Stimulated activated CD4-positive, alpha-beta T cell treated with anti-CD3 and anti-CD28 coated beads, Interleukin-1b, Interleukin-23, amount 100 ng/mL, for 1 hour (primary cell): Measurements from ENCODE around the gene CENPU.
A peak's percentile ranks its signal among the peaks of the same experiment; 100 is the strongest.
"Not testable (repeated sequence)": the region's sequence is repeated elsewhere in the genome, so short reads cannot be mapped to it uniquely, and the experiment has no call there.

Experiments
- DNase-seq, 2 donors: peaks; one replicate each; pipeline ENCODE4 v3.0.0-alpha.2; 2020; ENCODE audit warnings: low read depth in 2 of 2

Gene CENPU

DNA sequence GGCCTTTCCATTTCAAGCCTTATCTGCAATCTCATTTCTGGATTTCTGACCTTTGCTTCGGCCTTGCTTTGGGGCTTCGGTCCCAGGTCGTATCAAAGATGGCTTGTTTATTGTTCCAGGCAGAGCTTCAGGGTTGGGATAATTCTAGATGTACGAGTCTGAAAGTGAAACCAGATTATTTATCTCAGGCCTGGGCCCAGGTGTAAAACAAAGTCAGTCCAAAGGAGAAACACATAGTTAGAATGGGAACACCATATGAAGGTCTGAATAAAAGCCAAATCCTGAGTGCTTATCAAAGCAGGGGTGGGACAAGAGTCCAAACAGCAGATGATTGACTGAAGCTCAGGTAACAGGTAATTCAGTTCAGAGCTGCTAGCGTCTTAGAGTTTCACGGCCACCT lies 67.2 kb downstream of the CENPU start:
- DNase-seq: no peak

DNA sequence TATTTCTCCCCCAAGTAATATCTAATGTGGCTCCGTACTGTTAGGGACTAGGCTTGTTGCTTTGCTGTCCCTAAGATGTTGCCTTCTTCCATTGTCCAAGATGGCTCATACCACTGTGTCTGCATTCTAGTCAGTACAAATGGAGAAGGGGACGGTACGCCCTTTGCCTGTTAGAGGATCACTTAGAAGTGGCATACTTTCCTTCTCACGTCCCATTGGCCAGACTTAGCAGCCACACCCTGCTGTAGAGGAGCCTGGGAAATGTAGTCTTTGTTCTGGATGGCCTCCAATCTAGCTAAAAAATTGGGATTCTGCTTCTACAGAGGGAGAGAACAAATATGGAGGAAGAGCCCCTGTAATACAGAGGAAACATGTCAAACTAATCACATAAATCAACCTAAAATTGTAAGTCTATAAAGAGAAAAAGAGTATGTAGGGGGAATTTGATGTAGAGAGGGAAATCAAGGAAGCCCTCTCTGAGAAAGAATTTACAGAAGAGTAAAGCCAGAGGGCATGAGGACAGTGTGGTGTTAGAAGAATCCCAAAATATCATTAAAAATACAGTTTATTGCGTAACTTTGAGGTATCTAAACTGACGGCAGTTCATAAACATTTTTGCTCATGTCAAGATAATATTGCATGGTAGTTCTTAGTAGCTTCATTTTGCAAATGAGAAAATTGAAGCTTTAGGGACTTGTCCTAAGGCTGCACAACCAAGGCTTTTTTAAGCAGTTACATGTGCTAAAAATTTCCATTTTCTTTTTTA lies 69.3 kb downstream of the CENPU start:
- no peak for DNase-seq

DNA sequence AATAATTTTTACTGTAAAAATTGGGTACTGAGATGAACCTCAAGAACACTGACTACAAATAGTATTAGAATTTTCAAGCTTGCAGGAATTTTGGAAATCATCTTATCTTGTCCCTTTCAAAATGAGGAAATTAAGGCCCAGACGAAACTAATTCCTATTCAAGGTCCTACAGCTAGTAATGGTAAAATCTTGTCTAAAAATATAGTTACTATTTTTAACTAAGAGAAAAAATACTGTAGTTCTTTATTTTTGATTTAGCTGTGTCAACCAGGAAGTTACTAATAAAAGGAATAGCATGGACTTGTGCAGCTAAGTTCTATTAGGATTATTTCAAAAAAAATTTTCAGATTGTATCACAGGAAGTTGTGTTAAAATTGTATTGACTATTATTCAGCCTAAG lies 71.7 kb downstream of the CENPU start:
- no peak for DNase-seq

DNA sequence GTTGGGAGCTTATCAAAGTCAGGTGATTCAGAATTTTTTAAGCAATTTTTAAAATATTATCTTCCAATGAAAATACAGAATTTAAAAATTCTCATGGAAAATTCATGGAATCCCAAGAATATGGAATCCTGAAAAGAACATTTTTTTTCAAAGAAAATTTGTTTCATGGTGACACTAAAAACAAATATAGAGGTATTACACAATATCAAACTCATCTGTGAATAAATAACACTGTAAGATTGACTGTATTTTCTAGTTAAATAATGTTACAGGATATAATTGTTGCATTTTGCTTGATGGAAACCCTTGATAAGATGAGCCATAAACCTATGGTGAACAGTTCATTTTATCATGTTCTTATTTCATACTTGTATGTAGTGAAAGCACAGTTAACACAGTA lies 72.9 kb downstream of the CENPU start:
- DNase-seq: no peak

DNA sequence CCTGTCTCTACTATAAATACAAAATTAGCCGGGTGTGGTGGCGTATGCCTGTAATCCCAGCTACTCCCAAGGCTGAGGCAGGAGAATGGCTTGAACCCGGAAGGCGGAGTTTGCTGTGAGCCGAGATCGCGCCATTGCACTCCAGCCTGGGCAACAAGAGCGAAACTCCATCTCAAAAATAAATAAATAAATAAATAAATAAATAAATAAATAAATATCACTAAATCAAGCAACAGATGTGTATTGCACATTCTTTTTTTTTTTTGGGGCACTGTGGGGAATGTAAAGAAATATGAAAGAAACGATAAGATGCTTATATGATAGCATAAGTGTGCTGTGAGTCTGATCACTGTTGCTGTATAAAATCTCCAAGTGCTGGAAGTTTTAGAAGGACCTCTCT lies 76.1 kb downstream of the CENPU start:
- not testable (repeated sequence) for DNase-seq

DNA sequence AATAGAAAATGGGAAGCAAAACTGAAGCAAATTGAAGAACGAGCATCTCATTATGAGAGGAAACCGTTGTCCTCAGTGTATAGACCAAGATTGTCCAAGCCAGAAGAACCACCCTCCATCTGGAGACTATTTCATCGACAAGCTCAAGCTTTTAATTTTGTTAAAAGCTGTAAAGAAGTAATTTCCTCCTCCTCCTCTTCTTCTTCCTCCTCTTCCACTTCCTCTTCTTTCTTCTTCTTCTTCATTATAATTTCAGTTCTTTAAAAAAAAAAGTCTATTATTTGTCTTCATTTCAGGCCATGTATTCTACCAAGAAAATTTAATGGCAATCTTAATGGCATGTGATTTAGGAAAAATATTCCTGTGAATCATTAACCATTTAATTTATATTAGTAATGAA lies 76.8 kb downstream of the CENPU start:
- DNase-seq: no peak

DNA sequence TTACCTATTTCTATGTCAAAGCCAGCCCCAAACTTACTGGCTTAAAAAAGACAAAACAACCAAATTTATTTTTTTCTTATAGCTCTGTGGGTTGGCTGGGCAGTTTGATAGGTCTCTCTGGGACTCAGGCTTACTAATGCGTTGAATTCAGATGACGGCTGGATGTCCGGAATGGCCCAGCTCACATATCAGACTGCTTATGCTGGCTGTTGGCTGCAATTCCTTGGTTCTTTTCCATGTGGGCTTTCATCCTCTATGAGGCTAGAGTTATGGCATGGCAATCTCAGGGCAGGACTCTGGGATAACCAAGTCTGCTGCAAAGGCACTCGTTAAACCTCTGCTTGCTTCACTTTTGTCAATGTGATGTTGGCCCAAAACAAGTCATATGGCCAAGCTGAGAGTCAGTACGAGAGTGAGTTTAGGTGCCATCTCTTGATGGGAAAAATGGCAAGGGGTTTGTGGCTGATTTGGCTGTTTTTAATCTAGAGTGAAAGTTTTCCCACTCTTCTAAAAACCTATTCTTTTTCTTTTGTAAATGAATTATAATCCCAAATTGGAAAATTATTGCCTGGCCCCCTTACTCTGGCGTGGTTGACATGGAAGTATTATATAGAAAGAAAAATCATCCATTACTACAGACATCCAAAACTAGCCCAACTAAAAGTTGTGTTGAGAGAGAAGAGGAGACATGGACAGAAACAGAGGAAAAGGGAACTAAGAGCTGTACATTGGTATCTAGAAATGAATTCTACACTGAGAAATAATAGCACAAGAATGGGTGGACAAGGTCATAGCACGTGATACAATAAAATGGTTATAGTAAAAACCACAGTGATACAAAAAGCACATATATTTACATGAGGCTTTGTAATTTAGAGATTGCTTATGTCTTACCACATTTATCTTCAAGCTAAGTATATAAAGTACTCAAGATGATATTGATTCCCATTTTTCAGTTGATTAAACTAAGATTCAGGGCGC lies 77.7 kb downstream of the CENPU start:
- no peak for DNase-seq

DNA sequence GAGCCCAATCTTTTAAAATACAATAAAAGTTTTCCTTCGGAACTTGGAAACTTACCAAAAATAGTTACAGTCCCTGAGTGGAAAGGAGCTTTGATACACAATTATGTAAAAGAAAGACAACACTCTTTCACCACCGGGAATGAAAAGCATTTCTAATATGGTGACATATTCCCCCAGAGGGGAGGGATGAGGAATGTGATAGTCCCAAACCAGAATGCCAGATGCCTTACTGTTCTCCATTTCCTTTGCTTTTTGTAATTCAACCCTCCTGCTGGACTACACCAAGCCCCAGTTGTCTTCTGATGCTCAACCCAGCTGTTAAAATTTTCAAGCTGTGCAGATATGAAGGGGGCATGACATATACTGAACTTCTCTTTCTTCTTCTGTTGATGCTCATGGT lies 80.2 kb downstream of the CENPU start:
- DNase-seq: no peak

DNA sequence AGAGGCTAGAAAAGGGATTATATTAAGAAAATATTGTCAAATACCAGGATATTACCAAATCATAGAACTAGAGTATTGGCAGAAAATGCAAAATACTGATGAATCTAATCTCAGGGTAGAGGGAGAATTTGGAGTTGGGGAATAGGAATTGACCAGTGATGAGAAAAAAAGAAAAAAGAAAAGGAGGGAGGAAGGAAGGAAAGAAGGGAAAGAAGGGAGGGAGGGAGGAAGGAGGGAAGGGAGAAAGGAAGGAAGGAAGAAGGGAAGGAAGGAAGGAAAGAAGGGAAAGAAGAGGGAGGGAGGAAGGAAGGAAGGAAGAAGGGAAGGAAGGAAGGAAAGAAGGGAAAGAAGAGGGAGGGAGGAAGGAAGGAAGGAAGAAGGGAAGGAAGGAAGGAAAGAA lies 81.2 kb downstream of the CENPU start:
- DNase-seq: not testable (repeated sequence)

DNA sequence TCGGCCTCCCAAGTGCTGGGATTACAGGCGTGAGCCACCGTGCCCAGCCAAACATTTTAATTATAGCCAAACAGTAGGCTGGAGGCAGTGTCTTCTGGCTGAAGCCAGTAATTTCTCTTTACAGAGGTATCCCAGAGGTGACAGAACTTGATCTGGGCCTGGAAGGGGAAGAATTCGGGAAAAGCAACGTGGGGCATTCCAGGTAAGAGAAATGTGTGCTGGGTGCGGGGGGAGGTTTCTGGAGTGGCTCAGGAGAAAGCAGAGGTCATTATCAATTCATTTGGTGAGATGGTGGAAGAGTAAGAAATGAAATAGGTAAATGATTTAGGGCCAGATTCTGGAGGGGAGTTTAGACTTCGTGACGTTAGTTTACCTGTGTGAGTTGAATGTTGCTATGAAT lies 82.0 kb downstream of the CENPU start:
- no peak for DNase-seq

DNA sequence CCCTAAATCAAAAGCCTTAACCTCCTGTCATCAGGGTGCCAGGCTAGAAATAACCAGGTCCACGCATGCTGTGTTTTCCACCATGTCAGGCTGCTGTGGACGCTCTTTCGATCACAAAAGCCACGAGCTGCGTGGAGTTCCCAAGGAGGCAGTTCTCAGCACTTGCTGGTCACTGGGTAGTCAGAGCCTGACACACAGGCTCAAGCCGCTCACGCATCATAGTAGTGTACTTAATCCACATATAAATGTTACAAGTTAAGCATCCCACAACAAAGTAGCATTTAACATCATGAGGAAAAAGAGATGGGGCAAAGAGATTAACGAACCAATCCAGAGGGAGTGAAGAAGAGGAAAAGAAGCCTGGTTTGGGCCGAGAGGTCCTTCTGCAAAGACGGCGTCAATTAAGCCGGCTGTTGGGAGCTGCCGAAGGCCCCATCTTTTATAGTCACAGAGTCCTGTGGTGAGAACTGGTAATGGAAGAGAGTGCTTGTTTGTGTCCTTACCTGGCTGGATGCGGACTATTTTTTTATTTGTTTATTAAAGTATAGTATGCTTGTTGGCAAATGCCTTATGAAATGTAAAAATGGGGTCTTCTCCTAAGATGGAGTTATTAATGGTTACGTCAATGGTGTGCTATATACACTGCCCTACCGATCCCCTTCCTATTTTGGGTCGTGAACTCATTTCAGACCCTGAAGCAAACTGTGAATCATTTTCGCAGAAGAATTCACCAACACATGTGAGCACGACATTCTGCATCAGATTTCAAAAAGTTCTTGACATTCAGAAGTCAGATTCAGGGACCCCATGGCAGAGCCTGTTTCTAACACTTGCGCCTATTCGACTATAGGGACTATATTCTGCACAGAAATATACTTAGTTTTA lies 83.7 kb downstream of the CENPU start:
- DNase-seq: no peak

DNA sequence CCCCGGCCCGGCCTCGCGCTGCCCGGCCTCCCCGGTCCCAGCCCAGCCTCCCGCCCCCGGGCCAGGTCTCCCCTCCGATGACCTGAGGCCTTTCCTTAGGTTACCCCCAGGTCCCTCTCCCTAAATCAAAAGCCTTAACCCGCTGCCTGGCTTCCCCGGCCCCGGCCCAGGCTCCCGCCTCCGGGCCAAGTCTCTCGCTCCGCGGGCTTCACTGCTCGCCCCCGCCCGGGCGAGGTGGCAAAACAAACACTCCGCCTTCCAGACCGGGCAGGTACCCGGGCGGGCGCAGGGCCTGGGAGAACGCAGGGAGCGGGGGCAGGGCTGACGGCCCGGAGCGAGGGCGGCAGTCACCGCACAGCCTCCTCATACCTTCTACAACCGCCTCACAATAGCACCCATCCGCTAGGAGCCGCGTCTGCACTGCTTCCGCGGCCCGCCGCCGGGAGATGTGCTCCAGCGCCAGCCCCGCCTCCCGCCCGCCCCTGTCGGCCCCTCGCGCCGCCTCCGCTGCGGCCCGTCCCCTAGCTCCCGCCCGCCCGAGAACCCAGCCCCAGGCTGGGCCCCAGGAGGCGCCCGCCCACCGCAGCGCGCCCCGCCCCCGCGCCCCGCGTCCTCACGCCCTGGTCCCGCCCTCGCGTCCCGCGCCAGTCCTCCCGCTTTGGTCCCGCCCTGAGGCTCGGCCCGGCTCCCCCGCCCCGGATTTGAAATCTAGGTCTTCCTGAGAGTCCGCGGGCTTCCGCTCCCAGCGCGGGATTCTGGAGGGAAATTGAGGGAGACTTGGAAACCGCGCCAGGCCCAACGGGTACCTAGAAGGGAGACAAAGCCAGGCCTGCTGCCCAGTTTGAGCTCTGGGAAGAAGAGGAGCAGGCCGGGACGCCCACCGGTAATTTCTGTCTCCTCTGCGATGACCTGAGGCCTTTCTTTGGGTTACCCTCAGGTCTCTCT lies 84.6 kb downstream of the CENPU start, which contains the start of the genes CASP3 and PRIMPOL:
TSS of gene CASP3 (minus strand) at position 422 of the 945 bp plus-strand sequence. CDS start 10,994 bp downstream, outside the sequence.
TSS of gene PRIMPOL (plus strand) at position 713 of the 945 bp plus-strand sequence. CDS start 7,403 bp downstream, outside the sequence.
- DNase-seq: peak; percentile 89 to 92

DNA sequence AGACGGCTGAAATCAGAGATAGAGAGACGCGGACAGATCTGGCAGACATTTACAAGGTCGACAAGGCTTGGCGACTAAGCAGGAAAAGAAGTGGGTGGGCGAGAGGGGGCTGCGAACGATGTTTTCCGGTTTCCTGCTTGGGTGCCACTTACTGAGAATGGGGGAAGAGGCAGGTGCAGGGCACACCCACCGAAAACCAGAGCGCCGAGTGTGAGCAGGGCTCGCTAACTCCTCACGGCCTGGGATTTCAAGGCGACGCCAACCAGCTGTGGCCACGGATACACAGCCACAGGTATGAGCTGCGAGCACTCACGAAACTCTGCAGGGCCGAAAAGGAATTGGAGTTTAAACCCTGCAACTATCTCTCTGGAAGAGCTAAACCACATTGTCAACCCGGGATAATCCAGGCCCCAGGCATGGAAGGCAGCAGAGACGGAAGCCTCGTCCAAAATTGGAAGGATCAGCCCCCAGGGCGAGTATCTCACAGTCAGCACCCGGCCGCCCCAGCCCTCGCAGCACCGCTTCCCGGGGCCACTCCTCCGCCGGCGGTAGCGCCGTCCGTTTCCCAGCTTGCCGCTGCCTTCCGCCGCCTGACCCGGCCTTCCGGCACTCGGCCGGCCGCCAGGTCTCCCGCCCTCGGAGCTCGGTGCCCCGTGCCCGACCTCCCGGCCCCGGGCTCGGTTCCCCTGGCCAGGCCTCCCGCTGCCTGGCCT lies 85.4 kb downstream of the CENPU start:
- DNase-seq: no peak

DNA sequence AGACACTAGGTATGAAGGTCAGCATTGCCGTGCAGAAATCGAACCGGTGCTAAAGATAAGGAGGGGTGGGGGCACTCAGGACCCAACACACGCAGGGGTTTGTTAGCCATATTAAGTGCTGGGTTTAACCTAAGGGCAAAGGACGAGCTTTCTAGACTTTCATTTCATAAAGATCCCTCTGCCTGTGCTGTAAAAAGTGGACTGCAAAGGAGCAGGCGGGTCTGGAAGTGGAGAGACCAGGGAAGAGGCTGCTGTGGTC lies 85.9 kb downstream of the CENPU start:
- no peak for DNase-seq

DNA sequence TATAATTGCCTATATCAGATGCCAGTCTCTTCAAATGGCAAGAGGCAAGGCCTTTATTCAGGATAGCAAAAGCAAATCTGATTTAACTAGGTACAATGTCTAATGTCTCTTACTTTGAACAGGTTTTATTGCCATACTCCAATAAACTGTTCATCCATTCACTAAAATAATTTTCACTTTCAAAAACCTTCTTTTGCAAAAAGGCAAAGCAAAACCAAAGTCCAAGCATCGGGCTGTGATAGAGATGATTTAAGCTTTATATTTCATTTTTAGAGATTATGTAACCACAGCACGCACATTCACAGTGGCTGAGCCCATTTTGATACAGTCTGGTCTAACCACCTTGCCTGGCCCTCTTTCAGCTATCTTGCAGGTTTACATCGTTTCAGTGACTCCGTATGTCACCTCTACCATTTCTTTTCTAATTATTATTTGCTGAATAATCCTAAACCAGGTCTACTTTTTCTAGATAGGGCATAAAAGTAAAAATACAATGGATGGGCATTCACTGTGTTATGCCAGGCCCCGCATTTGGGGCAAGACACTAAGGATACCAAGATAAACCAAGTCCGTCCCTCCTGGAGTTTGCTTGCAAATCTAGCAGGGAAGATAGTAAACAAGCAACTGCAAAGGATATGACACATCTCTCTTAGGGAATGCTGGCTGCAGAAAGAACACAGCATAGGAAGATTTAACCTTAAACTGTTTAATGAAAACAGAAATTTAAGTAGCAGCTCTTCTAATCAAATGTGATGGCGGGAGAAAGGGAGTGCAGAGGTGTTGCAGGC lies 86.4 kb downstream of the CENPU start:
- DNase-seq: no peak

DNA sequence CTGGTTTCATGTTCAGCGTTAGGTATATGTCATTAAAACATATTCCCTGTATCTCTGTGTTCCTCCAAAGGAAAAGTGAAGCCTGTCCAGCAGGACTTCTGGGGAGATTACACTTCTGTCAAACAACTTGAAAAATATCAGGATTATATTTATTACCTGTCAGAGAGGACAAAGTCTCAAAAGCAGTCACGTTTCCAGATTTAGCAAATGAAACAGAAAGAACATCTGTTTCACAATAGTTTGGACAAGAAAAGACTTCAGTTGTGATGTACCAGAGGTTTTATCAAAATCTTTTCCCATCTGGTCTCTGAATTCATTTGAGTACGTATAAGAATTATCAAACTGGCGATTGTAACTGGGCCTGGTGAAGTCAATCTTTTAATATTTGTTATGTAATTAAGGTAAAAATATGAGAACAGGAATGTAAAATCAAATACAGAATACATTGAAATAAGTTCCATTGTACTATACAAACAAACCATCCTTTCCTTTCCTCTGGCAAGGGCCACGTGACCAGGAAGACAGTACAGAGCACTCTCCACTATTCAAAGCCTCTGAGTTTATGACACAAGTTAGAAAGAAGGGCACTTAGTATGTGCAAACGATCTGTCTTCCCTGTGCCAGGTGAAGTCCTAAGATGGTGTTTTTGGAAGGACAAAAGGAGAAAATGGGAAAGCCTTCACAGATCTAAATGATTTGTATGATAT lies 87.8 kb downstream of the CENPU start:
- no peak for DNase-seq

DNA sequence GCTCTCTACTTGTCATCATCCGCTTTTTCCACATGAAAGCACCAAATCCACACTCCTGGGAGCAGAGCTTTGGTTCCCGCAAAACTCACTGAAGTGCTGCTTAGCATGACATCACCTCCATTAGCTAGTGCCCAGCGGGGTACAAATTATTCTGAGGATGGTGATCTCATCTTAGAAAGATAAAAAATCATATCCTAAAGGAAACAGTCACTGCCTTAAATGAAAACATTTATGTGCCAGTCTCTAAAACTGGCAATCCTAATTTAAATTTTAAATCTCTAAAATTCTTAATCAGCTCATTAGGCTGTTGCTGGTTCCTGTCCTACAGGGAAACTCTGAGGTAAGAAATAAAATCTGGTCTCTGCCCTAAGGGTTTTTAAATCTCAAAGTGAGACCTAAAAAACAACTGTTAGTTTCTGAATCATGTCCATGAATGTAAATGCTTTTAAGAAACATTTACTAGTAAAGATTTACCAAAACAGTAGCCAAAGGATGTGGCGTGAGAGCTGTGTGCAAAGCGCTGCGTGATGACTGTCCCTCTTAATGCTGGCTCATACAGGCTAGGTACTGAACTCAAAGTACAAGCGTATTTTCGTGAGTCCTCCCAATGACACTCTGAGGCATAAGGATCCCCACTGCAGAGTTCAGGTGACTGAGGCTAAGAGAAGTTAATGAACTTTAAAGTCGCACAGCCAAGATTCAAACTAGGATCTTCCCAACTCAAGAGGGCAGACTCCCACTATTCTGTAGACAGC lies 89.2 kb downstream of the CENPU start:
- DNase-seq: no peak
